GF-D8 (cell line): ENCODE data around the gene TCL1B.

ENCODE experiments used
- DNase-seq: peaks from one replicate; lab custom pipeline; 2025; lab: John Stamatoyannopoulos, UW

TCL1B gene

DNA sequence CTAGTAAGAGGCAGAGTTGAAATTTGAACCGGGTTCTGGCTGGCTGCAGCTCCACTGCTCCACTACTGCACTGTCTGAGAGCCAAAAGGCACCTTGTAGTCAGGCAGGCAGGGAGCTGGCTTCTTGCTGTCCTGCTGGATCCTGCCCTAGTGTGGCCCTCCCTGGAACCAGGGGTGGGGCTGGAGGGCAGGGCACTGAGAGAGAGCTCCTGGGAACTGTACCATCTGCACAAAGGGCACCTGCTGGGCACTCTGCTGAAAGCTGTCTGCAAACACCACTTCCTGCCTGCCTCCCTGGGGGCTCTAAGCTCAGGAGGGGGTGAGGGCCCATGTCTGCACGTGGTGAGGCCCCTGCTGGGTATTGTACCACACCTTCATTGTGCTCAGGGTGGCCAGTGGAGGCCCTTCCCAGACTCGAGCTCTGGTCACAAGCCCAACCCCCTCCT, 19.0 kb upstream of the TCL1B start:
- no peak for DNase-seq

DNA sequence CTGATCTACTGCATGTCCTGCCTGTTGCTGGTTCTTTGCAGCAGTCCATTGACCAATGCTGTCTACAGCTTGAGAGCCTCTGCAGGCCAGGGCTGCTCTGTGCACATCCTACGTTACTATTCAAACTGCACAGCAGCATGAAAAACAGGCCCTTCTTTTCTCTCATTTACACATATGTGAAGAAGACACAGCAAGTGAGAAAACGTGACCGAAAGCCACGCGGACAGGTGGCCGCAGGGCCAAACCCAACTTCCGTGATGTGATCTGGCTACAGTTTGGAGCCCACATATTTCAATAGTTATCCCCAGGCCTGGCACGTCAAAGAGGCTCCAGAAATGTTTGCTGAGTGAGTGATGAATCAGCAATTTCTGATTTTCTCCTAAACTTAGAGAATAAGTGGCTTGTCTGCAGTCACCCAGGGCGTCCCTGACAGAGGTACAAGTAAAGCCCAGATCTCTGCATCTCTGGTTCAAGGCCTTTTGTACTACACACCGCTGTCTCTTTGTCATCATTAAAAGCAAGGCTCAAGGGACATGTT, 17.9 kb upstream of the TCL1B start:
- DNase-seq: no peak

DNA sequence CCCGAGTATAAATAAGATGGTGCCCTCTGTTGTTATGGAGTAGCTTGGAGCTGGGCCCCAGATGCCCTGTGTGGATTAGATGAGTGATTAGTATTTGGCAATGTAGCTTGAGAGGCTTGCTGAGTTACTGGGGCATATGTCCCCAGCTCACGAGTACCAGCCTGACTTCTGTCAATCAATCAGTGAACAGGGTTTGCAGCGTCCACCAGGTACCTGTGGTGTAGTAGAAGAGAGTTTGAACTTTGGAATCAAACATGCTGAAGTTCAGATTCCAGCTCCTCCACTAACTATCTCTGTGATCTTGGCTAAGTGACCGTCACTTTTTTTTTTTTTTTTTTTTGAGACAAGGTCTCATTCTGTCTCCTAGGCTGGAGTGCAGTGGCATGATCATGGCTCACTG, 11.6 kb upstream of the TCL1B start:
- no peak for DNase-seq

DNA sequence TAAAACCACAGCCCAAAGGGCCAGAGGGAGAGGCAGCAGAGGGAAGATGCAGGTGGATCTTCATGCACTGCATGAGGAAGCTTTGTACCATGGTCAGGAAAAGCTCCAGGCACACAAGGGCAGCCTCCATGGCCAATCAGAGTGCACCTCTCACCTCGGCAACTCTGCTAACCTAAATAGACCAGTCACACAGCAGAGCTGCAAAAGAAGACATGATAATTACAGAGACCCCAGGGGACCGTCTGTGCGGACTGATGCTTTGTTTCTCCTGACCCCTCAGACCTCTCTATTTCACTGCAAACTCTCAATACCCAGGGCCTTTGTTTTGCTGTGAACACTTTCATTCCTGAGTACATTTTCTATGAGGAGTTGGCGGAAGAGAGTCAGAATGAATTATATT, 10.7 kb upstream of the TCL1B start:
- DNase-seq: no peak

DNA sequence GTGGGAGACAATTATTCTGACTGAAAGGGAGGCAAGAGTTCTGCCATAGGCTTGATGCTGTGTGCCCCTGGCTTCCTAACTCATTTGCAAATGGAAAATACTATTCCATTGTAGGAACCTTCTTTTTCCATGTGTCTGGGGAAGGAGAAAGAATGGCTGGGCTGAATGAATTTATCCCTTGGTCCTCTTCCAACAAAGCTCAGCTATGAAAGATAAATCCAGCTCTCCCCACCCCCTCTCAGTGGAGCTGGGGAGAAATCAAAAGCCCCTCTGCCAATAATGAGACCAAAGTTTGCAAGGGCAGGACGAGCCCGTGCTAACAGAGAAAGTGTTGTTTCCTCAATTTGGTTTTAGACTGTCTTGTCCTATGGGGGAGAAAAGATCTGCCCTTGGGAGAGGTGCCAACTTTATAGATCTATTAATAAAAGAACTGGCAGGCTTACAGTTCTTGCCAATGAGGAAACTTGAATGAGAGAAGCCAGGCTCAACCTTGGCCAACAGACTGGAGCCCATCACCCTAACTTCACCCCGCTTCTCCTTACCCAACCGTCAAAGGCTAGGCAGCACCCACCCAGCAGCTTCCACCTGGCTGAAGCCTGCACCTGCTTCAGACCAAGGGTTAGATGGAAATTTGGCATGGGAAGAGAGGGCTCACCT, 8.9 kb upstream of the TCL1B start:
- no peak for DNase-seq

DNA sequence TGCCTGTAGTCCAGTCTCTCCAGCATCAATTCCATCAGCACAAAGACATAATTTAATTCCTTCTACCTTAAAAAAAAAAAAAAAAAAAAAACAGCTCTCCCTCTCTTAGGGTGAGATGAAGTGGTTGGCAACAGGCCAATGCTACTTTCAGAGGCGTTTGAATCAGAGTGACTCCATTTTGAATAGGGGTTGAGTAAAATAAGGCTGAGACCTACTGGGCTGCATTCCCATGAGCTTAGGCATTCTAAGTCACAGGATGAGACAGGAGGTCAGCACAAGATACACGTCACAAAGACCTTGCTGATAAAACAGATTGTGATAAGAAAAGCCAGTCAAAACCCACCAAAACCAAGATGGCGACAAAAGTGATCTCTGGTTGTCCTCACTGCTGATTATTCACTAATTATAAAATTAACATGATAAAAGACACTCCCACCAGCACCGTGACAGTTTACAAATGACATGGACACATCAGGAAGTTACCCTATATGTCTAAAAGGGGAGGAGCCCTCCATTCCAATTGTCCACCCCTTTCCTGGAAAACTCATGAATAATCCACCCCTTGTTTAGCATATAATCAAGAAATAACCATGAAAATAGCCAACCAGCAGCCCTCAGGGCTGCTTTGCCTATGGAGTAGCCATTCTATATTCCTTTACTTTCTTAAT, 6.9 kb upstream of the TCL1B start:
- no peak for DNase-seq

DNA sequence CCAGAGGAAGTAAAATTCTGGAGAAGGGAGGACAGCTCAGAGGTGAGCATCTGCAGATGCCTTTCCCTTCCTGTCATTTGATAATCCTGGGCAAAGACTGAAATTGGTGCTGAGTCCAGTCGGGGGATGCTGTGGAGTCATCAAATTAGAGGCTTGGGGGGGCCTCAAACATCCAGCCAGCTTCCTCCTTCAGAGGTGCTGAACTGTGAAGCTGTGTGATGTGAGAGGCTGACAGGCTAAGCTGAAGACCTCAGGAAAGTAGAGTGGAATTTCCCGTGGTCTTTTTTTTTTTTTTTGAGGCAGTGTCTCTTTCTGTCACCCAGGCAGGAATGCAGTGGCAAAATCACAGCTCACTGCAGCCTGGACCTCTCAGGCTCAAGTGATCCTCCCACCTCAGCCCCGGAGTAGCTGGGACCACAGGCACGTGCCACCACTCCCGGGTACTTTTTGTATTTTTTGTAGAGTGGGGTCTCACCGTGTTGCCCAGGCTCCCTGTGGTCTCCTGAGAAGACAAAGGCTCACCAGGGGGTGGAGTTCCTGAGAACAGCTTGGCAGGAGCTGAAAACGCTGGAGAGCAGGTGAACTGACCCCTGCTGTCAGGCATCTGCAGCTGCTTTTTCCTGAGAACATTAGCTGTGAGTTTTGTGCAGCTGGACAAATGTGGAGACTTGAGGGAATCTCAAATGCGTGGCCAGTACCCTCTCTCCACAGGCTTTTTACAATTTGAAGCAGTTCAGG, 6.1 kb upstream of the TCL1B start:
- no peak for DNase-seq

DNA sequence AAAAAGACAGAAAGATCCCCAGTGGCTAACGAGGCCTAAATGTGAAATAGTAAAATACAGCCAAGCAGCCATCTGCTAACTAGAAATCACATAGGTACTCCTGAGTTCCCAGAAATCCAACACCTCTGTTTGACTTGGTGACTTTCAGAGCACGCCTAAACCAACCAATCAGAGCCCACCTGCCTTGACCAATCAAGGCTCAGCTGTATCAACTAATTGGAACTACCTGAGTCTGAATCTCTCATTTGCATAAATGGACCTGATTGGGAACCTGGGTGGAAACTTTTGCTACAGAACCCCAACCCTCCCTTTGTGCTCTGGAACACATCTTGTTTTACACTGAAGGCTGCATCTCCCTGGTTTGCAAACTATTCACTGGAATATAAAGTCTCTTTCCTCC, 5.1 kb upstream of the TCL1B start:
- DNase-seq: no peak

DNA sequence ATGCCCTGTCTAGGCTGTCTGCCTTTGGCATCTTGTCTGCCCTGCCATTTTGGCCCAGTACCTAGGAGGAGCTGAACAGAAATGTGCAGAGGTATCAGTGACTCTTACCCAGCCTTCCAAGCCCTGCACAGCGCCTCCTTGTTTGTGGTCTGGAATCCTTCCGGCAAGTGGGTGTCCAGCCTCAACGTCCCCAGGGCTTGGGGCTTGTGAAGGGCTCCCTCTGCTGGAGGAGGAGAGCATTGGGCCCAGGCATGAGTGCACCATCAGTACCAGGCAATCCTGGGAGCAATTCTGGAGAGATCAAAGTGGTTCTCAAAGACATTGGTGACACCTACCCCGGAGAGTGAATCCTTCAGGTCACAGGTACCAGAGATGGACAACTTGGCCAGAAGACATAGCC, 2.4 kb upstream of the TCL1B start:
- DNase-seq: no peak

DNA sequence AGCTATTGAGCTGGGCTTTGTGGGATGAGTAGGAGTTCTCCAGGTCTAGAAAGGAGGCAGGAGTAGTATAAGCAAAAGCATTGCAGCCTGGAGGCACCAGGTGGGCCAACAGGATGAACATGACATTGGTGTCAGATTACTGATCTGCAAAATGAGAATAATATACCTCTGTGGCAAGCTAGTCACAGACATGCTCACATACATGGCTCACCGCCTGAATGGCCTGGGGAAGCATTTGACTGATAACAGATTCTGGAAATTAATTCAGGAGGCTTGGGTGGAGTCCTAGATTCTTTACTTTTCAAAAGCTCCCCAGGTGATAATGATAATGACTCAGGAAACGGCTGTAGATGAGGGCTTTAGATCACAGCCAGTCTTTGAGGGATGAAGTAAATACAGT, 709 bp downstream of the TCL1B start:
- DNase-seq: no peak

DNA sequence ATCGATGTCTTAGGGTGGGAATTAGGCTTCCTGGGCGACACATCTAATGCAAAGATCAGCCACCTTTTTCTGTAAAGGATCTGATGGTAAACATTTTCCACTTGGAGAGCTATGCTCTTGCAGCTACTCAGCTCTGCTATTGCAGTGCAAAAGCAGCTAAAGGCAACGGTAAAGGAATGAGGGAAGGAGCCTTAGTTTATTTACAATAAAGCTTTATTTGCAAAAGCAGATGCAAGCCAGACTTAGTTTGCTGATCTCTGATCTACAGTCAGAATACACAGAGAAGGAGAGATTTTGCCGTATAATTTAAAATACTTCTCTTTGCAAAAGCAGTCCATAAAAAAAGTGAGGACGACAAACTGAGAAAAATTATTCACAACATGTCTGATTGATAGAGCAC, 3.2 kb downstream of the TCL1B start:
- no peak for DNase-seq

DNA sequence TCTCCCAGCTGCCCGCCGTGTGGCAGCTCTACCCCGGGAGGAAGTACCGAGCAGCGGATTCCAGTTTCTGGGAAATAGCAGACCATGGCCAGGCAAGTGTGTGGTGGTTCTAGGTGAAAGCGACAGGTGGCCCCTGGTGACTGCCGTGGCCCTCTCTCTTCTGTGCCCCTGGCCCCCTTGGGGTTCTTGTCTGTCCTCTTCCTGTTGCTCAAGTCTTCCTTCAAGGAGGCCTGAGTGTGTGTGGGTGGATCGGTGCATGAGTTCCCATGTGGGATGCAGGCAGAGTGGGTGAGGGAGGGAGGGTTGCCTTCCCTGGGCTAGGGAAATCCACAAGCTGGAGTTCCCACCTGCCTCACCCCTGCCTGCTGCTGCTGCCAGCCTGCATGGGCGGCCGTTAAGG, 4.6 kb downstream of the TCL1B start:
- no peak for DNase-seq

DNA sequence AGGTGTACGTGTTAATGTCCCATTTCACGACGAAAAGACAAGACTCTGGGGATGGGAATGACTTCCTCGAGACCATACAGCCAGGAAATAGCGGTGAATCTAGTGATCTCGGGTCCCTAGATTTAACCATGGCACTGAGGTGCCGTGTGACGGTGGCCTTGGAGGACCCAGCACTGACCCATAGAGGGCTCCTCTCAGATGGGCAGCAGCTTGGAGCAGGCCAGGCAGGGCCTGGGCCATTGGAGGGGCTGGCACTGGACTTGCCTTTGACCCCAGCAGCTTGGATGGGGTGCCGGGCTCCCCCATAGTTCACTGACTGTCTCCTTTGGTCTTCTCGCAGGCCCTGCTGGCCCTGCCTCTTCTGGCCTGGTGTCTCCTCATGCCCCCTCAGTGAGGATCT, 5.4 kb downstream of the TCL1B start:
- no peak for DNase-seq

DNA sequence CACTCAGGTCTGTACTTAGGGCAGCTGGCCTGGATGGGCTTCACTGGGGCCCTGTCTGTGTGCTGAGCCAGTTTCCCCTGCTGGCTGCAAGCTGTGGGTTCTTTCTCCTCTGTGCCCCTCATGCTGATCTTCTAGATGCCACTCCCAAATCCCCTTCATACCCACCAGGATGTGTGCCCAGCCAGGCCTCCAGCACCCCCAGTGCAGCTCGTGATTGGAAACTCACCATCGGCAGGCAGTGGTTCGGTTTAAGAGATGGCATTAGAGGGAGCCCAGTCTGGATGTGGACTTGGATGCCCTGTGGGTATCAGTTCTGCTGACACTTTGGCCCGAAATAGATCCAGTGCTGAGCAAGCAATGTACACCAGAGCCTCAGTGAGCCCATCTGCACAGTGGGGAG, 5.9 kb downstream of the TCL1B start:
- no peak for DNase-seq

DNA sequence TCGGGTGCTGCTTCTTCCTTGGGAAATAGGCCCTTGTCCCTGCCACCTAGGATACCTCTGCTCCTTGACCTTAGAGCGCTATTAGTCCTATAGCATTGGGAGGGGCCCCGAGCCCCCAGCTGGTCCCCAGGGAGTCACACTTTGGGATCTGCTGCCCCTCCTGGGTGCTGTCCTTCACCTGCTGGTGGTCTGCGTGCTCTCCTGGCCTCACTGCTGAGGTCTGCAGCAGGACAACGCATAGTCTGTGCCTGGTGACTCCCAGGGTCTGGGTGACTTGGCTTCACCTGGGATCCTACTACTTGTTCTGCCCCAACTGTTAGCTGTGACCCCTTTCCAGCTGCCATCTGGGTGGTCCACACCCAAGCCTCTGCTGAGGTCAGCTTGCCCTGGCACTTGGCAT, 8.8 kb downstream of the TCL1B start:
- DNase-seq: no peak

DNA sequence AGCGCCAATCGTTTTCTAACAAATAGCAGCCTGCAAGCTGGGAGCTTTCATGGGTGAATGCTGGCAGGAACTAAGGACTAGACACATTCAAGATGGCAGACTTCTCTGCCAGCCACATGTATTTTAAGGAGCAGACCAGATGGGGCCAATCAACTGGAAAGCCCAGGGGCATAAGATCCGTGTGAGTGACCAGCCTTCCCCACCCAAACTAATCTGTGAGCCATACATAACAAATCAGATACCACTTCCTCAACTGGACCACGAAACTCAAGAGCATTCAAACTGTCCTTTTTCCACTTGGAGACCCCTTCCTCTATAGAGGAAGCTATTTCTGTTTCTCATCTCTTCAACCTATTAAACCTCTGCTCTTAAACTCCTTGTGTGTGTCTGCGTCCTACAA, 9.7 kb downstream of the TCL1B start:
- DNase-seq: no peak

DNA sequence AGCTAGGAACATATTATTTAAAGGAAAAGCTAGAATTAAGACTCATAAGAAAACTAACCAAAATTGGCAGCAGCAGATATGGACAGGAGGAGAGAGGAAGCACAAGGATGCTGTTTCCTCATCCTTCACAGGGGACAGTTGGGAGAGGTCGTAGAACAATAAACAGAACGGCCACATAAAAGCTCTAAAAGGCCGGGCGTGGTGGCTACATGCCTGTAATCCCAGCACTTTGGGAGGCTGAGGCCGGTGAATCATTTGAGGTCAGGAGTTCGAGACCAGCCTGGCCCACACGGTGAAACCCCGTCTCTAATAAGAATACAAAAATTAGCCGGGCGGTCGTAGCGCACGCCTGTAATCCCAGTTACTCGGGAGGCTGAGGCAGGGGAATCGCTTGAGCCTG, 10.5 kb downstream of the TCL1B start:
- no peak for DNase-seq

DNA sequence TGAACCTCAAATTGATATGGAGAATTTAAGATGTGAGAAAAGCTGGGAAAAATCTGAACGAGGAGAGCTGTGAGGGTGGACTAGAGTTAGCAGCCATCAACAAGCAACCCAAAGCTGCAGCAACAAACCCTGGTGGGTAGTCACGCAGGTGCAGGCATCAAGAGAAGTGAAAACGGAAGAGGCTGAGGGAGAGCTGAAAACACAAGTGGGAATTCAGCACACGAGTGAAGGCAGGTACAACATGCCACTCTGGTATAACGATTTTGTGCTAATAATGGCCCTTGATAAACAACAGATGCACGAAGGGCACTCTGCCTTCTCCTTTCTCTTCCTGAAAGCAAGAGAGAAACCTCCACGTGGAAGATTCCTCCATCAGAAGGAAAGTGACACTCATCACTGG, 11.5 kb downstream of the TCL1B start:
- DNase-seq: no peak

DNA sequence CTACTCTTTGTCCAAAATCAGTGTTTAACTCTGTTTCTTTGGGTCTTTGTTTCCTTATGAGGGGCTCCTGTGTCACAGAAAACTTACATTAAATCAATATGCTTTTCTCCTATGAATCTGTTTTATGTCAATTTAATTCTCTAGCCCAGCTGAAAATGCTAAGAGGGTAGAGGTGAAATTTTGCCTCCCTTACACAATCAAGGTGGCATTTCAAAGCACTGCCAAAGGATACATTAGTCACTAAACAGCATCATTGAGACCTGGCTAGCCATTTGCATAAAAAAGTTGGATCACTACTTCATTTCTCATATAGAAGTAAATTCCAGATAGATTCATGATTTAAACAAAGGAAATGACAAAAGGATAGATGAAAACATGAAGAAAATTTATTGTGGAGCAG, 12.1 kb downstream of the TCL1B start:
- no peak for DNase-seq

DNA sequence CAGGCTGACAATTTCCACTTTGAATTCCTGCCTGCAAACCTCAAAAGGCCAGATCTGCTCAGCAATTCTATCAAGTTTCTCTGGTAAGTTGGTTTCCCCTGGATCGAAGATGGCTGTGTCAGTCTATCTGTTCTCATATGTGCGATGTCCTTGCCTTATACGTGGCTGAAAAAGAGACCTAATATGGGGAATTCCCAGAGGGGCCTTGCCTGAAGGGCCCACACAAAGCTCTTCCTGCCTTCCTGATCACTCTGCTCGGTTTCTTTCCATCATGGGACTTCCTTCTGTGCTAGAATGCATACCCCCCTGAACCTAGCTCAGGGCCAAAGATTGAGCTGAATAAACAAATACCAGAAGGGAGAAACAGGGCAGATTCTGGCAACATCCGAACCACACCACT, 13.2 kb downstream of the TCL1B start:
- DNase-seq: no peak

DNA sequence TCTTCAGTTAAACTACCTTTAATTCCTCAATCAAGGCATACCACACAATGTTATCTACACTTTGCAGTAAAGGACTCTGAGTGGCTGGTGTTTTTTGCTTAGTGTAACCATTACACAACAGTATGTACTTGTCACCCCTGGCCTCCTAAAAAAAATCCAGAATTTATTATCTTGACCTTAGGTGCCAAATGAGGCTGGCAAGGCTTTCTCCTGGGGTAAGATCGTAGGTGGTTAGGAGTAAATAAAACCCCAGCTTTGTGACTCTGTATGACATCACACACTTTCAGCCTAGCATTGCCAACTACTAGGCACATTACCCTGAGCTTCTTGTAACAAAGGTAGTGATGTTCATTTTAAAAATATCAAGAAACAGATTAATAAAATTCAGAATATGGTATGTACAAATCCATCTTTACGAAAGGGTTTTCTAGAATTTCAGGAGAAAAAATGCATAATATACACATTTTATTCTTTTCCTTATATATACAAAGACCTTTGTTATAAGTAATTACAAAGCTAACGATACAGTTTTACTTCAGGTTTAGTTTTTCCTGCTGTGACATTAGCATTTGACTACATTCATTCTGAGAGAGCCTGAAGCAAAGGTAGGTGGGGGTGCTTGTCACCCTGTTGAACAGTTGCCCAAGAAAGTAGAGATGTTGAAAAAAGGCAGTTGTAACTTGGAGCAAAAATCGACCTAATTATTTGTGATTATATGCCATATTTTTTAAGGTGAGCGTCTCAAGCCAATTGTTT, 14.2 kb downstream of the TCL1B start:
- no peak for DNase-seq

DNA sequence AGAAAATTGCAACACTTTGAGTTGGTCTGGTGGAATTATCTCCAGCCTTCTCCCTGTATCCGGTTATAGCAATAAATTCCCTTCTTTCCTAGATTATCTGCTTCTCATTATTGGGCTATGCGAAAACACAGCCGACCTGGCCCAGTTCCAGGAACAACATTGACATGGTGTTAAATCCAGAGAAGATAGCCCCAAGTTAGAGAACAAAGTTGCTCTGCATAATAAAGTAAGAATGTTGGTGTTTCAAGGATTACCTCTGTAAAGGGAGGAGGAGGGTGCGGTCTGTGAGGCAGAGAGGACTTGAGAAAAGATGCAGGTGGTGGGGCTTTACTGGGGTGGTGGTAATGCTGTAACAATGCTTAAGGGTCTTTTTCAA, 15.6 kb downstream of the TCL1B start:
- no peak for DNase-seq

DNA sequence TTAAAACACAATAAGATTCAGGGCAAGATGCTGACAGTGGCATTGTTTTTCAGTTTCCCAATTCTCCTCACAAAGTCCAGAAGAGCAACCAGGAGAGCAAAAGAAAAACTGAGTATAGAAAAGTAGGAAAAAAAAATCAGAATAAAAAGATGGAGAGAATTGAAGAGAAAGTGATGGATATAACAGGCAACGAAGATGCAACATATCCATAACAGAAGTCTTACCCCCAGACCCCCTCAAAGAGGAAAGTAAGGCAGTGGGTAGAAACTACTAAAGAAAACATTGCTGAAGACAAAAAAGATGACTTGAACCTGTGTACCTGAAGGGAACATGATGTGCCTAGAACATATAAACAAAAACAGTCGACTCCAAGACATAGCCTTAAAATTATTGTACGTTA, 17.1 kb downstream of the TCL1B start:
- DNase-seq: no peak
